Tibial artery (tissue), 4 donors: ENCODE measurements around the gene KDM2B.

Experiments used
- DNase-seq, 2 donors: peaks; one replicate each; pipeline ENCODE4 v3.0.0-alpha.2; 2019
- H3K27ac ChIP-seq, 2 donors: fragments of 200-600 bp; sonication (generic) in 1 of 2; 1 replicate in 1 of 2; 2 replicates in 1 of 2; pipeline ENCODE4 v1.5.1; 2018 to 2019; ENCODE audit warnings: mild to moderate bottlenecking in 1 of 2
- H3K27me3 ChIP-seq, 2 donors: fragments of 200-600 bp; sonication (generic) in 1 of 2; one replicate each; pipeline versions ENCODE4 v1.5.1 to v1.6.0; 2016 to 2019
- H3K36me3 ChIP-seq, 3 donors: fragments of 200-600 bp; sonication (generic) in 2 of 3; one replicate each; pipeline ENCODE4 v1.5.1; 2016 to 2019; ENCODE audit warnings: mild to moderate bottlenecking in 2 of 3
- H3K4me1 ChIP-seq, 4 donors: fragments of 200-600 bp; sonication (generic) in 2 of 4; 1 replicate in 3 of 4; 2 replicates in 1 of 4; pipeline ENCODE4 v1.5.1; 2016 to 2019
- H3K4me3 ChIP-seq, 2 donors: fragments of 200-600 bp; sonication (generic) in 1 of 2; 1 replicate in 1 of 2; 2 replicates in 1 of 2; pipeline ENCODE4 v1.5.1; 2018 to 2019; ENCODE audit warnings: mild to moderate bottlenecking in 2 of 2
- H3K9me3 ChIP-seq, 3 donors: fragments of 200-600 bp; sonication (generic) in 1 of 3; one replicate each; pipeline ENCODE4 v1.5.1; 2016 to 2019
- intact Hi-C: fragments of 100-400 bp; cut with DNase I; formaldehyde crosslinking; loops from one replicate; pipeline ENCODE4 v1.15.0; 2023; ENCODE audit warnings: low total_unique reads
- TF ChIP-seq, protein P1 (sequence below), 2 experiments: fragments of 200-600 bp in 1 of 2; fragments of 450-650 bp in 1 of 2; IDR thresholded peaks; one replicate each; pipeline ENCODE4 v1.5.1; 2017 to 2019; ENCODE audit warnings: antibody characterized with exemption in 2 of 2, mild to moderate bottlenecking in 1 of 2, moderate library complexity in 1 of 2

The KDM2B gene

DNA sequence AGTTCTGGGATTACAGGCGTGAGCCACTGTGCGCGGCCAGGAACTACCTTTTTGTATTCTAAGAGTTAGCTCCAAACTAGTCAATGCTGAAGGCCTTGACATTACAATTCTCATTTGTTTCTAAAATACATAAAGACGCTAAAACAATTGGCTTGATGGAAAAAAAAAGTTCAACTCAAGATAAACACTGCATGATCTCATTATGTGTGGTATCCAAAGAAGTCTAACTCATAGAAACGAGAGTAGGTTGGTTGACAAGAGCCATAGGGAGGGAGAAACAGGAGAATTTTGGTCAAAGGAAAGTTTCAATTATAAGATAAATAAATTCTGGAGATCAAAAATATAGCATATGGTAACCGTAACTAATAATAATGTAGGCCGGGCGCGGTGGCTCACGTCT, 200.9 kb downstream of the KDM2B start:
- Histone ChIP-seq H3K27ac (no peak overlapping the region), H3K9me3 (no peaks in the 10 kb centered on the region), H3K27me3 (no peaks in the 10 kb centered on the region), H3K36me3 (no peaks in the 10 kb centered on the region), H3K4me3 (no peak overlapping the region), H3K4me1 (no peaks in the 10 kb centered on the region)
- intact Hi-C loops: no loop called here
- DNase-seq: no peak
- TF ChIP-seq, protein P1, sequence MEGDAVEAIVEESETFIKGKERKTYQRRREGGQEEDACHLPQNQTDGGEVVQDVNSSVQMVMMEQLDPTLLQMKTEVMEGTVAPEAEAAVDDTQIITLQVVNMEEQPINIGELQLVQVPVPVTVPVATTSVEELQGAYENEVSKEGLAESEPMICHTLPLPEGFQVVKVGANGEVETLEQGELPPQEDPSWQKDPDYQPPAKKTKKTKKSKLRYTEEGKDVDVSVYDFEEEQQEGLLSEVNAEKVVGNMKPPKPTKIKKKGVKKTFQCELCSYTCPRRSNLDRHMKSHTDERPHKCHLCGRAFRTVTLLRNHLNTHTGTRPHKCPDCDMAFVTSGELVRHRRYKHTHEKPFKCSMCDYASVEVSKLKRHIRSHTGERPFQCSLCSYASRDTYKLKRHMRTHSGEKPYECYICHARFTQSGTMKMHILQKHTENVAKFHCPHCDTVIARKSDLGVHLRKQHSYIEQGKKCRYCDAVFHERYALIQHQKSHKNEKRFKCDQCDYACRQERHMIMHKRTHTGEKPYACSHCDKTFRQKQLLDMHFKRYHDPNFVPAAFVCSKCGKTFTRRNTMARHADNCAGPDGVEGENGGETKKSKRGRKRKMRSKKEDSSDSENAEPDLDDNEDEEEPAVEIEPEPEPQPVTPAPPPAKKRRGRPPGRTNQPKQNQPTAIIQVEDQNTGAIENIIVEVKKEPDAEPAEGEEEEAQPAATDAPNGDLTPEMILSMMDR (IDR thresholded peaks at IDR 0.05): no peak
